ACHN (cell line): Measurements from ENCODE around the gene ZNF385D.

Experiments used
- DNase-seq: peaks from one replicate; pipeline ENCODE4 v3.0.0-alpha.2; 2015
- in situ Hi-C: cut with HindIII; loops from 2 replicates; pipeline ENCODE4 v1.10.0; 2017; ENCODE audit warnings: low sequenced_read_pairs, low pct_ligation_motif_present, low pct_unique_long_range_greater_than_20kb

ZNF385D gene

DNA sequence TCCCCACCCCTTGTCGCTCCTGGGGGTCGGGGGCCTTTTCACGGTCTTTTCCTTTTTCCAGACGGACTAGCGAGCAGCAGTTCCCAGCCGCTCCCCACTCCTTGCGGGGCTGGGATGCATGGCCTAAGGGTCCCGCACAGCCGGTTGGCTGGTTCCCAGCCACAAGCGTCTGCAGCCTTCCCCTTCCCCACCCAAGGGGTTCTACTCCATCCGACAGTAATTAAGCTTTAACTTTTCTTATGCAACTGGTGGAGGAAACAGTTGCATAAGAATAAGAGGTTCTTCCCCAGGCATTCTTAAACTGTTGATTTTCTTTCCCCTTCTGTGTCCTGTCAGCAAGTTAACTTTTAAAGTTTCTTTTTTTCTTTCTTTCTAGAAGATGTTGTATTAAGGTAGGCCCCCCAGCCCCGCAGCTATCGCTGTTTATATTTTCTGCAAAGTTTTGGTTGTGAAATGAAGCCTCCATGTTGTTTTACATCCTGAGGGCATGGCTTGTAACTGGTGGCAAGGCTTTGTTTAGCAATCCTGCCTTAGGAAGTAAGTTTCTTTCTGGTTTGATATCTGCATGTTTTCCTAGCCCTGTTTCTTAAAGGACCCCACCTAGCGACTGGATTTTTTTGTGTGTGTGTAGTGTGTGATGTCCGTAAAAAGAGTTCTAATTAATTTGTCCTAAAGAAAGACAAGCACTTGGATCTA, 207.5 kb downstream of the ZNF385D start:
- no peak for DNase-seq
- in situ Hi-C loops: no loop called here

DNA sequence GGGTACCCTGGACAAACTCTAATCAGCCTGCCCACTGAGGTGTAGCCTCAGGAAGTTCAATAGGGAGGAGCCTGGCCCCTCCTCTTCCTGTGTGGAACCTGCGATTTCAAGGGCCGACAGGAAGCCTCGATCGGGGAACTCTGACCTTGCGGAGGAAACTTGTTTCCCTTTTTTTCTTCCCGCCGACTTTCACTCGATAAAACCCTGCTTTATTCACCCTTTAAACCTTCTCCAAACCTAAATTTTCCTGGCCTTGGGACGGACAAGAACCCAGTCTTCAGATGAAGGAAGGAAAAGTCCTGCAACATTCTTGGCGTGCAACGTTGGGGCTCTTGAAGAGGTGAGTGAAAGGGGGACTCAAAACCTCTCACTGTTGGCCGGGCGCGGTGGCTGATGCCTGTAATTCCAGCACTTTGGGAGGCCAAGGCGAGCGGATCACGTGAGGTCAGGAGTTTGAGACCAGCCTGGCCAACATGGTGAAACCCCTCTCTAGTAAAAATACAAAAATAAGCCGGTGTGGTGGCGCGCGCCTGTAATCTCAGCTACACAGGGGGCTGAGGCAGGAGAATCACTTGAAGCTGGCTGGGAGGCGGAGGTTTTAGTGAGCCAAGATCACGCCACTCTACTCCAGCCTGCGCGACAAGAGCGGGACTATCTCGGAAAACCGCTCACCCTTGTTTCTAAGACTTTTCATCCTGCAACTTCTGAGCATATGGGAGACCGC, 208.2 kb downstream of the ZNF385D start:
- DNase-seq: no peak
- in situ Hi-C loops: no loop called here

DNA sequence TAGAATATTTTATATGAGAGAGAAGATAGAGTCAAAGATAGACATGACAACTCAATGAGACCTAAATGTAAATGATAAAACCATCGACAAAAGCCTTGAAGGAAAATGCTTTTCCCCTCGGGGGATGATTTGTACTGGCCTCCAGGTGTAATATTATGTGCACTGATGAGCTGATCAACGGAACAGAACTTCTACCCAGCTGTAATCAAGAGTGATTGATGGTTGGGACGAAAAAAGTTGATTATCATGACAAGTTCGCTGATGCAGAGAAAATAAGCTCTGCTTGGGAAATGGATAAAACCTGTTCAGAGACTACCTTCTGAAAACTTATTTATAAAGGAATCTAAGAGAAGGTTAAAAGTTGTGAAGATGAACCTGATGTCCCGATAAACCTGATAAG, 210.7 kb downstream of the ZNF385D start:
- in situ Hi-C loops: no loop called here

DNA sequence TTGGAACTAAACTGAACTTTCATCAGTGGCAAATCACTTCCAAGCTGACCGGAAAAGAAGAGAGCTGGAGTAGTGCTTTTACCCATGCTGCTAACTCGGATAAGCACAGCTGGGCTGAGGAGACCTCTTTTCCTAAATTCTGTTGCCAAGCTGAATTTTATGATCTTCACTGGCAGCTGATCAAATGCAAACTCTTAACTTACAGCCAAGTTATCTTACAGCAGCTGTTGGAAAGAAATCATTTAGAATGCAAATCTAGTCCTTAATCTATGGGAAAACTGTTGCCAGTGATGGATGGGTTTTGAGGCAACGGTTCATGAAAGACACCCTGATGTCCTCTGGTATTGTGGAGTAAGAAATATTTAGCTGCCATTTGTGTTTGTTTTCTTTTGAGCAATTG, 216.5 kb downstream of the ZNF385D start:
- no peak for DNase-seq
- in situ Hi-C loops: no loop called here

More for the DNA sequence above, 210.7 kb downstream of the ZNF385D start:
- no peak for DNase-seq

DNA sequence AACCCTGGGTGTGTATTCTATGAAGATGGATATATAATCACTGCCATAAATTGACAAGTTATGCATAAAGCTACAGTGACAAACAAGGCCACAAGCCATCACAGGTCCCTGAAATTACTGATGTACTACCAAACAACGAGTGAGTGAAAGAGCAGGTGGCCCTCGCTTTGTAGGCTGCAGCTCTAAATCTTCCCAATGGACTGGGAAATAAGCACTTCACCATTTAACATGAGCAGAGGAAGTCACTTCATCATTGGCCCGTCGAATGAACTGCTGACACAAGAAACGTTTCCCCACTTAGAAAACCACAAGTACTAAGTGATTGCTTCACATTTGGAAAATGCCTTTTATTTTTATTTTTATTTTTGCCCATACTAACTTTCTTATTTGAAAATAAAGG, 218.0 kb downstream of the ZNF385D start:
- DNase-seq: no peak

DNA sequence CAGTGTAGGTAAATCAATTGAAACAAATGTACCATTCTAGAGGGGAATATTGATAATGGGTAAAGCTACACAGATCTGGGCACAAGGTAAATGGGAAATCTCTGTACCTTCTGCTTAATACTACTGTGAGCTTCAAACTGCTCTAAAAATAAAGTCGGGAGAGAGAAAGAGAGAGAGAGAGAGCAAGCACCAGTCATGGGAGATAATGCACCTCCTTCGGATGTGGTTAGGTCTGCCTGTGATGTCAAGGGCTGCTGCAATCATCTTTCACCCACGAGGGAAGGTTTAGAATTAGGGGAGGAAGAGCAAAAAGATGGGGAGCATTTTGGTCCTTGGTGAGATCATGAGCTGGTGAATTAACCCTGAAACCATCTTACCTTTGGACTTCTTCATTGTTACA, 219.1 kb downstream of the ZNF385D start:
- in situ Hi-C loops: no loop called here
- DNase-seq: no peak

More for the DNA sequence above, 218.0 kb downstream of the ZNF385D start:
- in situ Hi-C loops: no loop called here

DNA sequence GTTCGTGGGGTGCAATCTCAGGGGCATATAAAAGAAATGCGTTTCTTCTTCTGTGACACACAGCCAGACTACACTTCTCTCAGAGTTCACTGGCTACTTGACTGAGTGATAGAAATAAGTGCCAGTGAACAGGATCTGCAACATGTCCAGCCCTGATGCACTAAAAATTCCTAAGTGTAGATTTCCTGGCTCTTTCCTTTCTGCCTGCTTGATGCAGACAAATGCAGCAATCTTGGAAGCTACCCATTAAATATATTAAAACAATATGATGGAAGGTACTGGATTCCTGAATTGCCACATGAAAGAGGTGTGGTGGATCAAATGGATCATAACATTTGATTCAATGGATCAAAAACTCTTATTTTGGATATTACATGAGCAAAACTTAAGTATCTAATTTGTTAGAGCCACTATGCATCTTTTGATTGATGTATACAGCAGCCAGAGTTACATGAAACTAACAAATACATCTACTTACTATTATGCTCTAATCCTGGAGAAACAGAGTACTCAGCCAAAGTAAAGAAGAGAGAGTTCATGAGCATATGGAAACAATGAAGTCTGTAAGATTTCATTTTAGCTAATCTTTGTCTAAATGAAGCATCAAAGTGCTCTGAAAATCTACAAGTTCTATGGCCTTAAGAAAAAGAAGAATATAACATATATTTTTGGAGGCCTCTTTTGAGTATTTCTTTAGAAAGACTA, 222.6 kb downstream of the ZNF385D start:
- in situ Hi-C loops: no loop called here
- DNase-seq: no peak

DNA sequence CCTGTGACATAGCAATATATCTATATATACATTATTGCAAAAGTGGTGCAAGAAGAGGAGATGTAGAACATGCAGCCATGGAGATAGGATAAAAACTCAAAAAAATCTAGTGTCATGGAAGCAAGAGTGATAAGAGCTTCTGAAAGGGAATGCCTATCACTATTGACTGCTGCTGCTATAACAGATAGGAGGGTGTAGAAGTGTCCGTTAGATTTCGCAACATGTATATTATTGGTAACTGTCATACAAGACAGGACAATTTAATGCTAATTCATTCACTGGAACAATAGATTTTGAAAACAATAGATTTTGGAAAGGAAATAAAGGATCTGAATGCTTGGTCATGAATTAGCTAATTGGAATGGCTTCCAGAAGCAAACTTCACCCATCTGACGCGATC, 224.5 kb downstream of the ZNF385D start:
- in situ Hi-C loops: no loop called here

DNA sequence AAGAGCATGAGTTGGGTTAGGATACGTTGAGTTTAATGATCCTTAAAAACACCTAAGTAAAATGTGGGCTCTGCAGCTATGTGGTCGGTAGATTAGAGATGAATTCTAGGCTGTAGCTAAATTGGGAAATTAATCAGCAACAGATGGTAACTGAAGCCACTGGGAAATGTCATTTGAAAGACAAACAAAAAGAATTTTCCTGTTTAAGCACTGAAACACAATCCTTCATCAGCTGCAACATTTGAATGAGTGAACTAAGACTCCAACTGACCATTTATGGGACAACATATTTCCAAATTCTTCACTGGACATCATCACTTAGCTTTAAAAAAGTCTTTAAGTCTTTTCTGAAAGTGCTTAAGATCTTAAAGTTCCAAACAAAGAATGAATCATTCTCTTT, 226.9 kb downstream of the ZNF385D start:
- DNase-seq: no peak
- in situ Hi-C loops: no loop called here

More for the DNA sequence above, 224.5 kb downstream of the ZNF385D start:
- no peak for DNase-seq

DNA sequence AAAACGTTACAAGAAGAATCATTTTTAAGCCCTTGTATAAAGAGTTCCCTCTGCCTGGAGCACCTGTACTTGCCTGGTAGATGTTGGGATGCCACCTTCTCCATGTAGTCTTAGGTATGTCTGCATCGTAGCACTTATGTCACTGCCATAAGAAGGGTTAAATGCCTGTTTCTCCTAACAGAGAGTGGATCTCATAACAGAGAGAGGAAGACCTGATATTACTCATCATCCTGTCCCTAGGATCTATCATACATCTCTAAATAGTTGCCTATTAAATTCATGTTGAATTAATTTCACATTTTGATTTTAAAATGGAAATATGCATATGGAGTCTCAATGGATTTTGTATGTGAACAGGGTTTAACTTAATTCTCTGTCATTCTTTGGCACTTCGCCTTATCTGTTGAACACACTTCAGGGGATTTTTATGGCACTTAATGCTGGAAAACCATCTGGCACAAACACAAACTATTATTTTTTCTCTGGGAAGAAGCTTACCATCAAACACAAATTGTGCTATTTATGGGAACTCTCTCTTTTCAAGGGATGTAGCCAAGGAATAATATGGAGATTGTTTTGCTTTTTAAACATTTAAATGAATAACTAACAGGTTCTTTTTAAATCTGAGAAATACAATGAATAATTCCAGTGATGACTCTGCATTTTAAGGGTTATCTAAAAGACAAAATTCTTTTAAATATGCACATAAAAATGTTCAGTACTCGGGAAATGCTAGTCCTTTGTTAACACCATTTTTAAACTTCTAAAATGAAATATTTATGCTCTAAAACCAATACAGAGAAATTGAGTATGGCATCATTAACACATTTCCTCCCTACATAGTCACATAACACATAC, 230.7 kb downstream of the ZNF385D start:
- no peak for DNase-seq
- in situ Hi-C loops: no loop called here

- in situ Hi-C loops: no loop called here
- no peak for DNase-seq
Observed at GRCh38 chr3:21517184-21517583, 233.8 kb downstream of the ZNF385D start.

GRCh38 chr3:21515417-21515816, 235.6 kb downstream of the ZNF385D start:
- DNase-seq: no peak
- in situ Hi-C loops: no loop called here

- DNase-seq: no peak
- in situ Hi-C loops: no loop called here
Observed at GRCh38 chr3:21509731-21510470, 241.1 kb downstream of the ZNF385D start.

DNA sequence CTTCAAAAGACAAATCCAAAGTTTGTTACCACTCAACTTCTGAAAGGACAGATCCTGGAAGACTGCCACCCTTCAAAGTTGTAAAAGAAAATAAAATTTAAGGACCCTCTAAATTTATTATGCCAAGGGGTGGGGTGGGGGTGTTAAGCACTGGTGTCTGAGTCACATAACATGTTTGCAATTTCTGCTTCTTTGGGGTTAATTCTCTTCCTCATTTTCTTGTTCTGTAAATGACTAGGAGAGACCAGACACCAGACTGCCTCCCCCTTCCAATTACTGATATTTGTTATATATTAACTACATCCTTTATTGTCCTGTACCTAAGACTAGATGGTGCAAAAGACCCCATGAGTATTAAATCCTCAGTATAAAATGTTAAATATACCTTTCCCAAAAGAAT, 242.8 kb downstream of the ZNF385D start:
- in situ Hi-C loops: no loop called here
- DNase-seq: no peak

DNA sequence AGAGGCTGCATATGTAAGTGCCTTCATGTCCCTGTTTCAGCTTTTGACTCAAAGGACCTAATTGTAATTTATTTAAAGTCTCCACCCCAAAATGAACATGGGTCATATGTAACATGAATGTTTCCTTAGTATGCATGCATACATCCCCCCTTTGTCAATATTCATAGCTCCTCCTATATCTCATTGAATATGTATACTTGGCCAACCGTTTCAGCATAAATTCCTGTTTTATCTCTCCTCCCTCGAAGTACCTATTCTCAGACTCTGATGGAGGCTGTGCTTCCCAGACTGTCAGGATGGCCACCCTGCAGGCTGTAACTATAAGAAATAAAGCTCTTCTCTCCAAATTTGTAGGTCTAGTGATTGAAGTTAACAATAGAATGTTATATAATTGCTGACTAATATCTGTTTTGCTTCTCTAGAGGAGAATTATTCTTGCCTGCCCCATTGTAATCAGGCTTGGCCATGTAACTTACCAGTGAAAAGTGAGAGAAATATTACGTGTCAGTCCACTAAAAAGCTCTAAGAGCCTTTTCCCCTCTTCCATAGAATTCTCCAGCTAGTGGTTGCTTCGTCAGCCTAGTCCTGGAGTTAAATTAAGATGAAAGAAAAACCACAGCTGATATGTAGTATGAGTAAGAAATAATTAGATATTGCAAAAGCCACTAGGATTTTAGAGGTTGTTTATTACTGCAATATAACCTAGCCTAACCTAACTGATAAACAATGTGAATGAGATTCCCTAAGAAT, 245.1 kb downstream of the ZNF385D start:
- in situ Hi-C loops: no loop called here
- DNase-seq: no peak

- DNase-seq: no peak
- in situ Hi-C loops: no loop called here
Observed at GRCh38 chr3:21502656-21503055, 248.4 kb downstream of the ZNF385D start.

DNA sequence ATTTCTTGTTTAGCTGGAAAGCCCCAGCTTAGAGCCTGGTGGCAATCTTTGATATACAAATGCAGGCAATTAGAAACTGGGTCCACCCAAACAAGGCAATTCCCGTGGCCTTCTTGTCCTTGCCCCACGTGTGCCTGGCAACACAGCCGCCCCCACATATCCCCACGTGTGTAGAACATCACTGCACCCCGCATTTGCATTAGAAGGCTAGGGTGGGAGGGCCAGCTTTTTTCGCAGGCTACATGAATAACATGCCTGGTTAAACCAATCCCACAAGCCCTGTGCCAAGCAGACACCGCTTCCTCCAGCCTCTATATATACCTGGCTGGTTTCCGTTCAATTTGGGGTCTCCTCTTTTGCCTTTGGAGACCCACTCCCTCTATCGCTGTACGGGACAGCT, 250.2 kb downstream of the ZNF385D start:
- no peak for DNase-seq
- in situ Hi-C loops: no loop called here
